ENCODE measurements around the gene ADRA2A. TPM values are rescaled to one million over a fixed set of nuclear protein-coding genes. Genes with fewer than 3 reads are reported as not detected.

Gene ADRA2A
- polyA plus RNA-seq, 1 donor (not counting 4 experiments of a cell fraction or from before 2014, with no cell fraction given), result not detected

GRCh38 chr10:111037858-111038257 lies 39.0 kb upstream of the ADRA2A start:
- TF ChIP-seq, protein P1, sequence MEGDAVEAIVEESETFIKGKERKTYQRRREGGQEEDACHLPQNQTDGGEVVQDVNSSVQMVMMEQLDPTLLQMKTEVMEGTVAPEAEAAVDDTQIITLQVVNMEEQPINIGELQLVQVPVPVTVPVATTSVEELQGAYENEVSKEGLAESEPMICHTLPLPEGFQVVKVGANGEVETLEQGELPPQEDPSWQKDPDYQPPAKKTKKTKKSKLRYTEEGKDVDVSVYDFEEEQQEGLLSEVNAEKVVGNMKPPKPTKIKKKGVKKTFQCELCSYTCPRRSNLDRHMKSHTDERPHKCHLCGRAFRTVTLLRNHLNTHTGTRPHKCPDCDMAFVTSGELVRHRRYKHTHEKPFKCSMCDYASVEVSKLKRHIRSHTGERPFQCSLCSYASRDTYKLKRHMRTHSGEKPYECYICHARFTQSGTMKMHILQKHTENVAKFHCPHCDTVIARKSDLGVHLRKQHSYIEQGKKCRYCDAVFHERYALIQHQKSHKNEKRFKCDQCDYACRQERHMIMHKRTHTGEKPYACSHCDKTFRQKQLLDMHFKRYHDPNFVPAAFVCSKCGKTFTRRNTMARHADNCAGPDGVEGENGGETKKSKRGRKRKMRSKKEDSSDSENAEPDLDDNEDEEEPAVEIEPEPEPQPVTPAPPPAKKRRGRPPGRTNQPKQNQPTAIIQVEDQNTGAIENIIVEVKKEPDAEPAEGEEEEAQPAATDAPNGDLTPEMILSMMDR (optimal IDR thresholded peaks at IDR 0.05 in 1 of 3, IDR thresholded peaks at IDR 0.05 in 1 of 3, conservative IDR thresholded peaks at IDR 0.05 in 1 of 3; ENCODE audit: extremely low read depth in 1 of 3, insufficient read depth in 2 of 3, low read length in 3 of 3), result peak; percentile 3 to 23 (median 10)
- no peak for TF ChIP-seq EZH2 (IDR thresholded peaks at IDR 0.05; ENCODE audit: low read length)
- Histone ChIP-seq H3K4me1 (ENCODE audit: control insufficient read depth, extremely low read depth, insufficient read depth, low read length) (peaks cover 7% of the 10 kb centered on the region), H4K20me1 (ENCODE audit: control insufficient read depth, extremely low read depth, insufficient read depth, low read length) (no peaks in the 10 kb centered on the region), H3K9me3 (ENCODE audit: control insufficient read depth, low read depth, low read length) (no peaks in the 10 kb centered on the region), H2AFZ (ENCODE audit: control insufficient read depth, low read length) (no peak overlapping the region), H3K27ac (ENCODE audit: control insufficient read depth, insufficient read depth, low read length) (no peak overlapping the region), H3K9me1 (ENCODE audit: control insufficient read depth, extremely low read depth, insufficient read depth, low read length) (no peaks in the 10 kb centered on the region), H3K4me2 (ENCODE audit: control insufficient read depth, extremely low read depth, insufficient read depth, low read depth, low read length) (no peak overlapping the region), H3K27me3 (ENCODE audit: control insufficient read depth, extremely low read depth, insufficient read depth, low read length) (no peaks in the 10 kb centered on the region), H3K4me3 (ENCODE audit: control insufficient read depth in 2 of 3, extremely low read depth in 1 of 3, insufficient read depth in 2 of 3, low read depth in 1 of 3, low read length in 3 of 3) (no peak overlapping the region), H3K9ac (ENCODE audit: control insufficient read depth, extremely low read depth, insufficient read depth, low read length) (no peak overlapping the region), H3K79me2 (ENCODE audit: control insufficient read depth, insufficient read depth, low read length) (no peaks in the 10 kb centered on the region), H3K36me3 (ENCODE audit: control insufficient read depth in 2 of 2, extremely low read depth in 1 of 2, insufficient read depth in 2 of 2, low read length in 2 of 2) (no peaks in the 10 kb centered on the region)
- FAIRE-seq, result no peak
- no peak for DNase-seq (ENCODE audit: low read depth, low spot score)
- dilution Hi-C loops (cut with MboI; ENCODE audit: extremely low pct_ligation_motif_present, low sequenced_read_pairs), result no loop called here

GRCh38 chr10:111039522-111039921 lies 37.3 kb upstream of the ADRA2A start:
- Histone ChIP-seq H3K36me3 (ENCODE audit: control insufficient read depth in 2 of 2, extremely low read depth in 1 of 2, insufficient read depth in 2 of 2, low read length in 2 of 2) (no peaks in the 10 kb centered on the region), H3K4me1 (ENCODE audit: control insufficient read depth, extremely low read depth, insufficient read depth, low read length) (peaks cover 3% of the 10 kb centered on the region), H3K4me3 (ENCODE audit: control insufficient read depth in 2 of 3, extremely low read depth in 1 of 3, insufficient read depth in 2 of 3, low read depth in 1 of 3, low read length in 3 of 3) (no peak overlapping the region), H3K27ac (ENCODE audit: control insufficient read depth, insufficient read depth, low read length) (no peak overlapping the region), H3K27me3 (ENCODE audit: control insufficient read depth, extremely low read depth, insufficient read depth, low read length) (no peaks in the 10 kb centered on the region), H3K79me2 (ENCODE audit: control insufficient read depth, insufficient read depth, low read length) (no peaks in the 10 kb centered on the region), H3K9me1 (ENCODE audit: control insufficient read depth, extremely low read depth, insufficient read depth, low read length) (no peaks in the 10 kb centered on the region), H2AFZ (ENCODE audit: control insufficient read depth, low read length) (no peak overlapping the region), H3K4me2 (ENCODE audit: control insufficient read depth, extremely low read depth, insufficient read depth, low read depth, low read length) (no peak overlapping the region), H4K20me1 (ENCODE audit: control insufficient read depth, extremely low read depth, insufficient read depth, low read length) (no peaks in the 10 kb centered on the region), H3K9me3 (ENCODE audit: control insufficient read depth, low read depth, low read length) (no peaks in the 10 kb centered on the region), H3K9ac (ENCODE audit: control insufficient read depth, extremely low read depth, insufficient read depth, low read length) (no peak overlapping the region)
- no peak for TF ChIP-seq EZH2 (IDR thresholded peaks at IDR 0.05; ENCODE audit: low read length)
- dilution Hi-C loops (cut with MboI; ENCODE audit: extremely low pct_ligation_motif_present, low sequenced_read_pairs), result no loop called here
- DNase-seq (ENCODE audit: low read depth, low spot score) (no peak), FAIRE-seq (no peak)

DNA sequence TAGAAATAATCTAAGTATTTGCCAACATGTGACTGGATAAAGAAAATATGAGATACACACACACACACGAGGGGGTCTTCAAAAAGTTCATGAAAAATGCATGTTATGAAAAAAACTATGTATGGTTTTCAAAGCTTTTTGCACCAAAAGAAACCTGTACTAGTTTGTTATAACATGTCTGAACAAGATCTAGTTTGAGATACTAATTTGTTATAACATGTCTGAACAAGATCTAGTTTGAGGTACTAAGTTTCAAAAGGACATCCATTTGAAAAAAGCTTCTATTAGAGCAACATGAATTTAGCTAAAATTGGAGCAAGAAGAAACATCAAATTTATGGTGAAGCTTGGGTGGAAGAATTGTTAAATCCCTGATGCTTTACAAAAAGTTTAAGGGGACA lies 19.8 kb upstream of the ADRA2A start:
- H3K9me1 ChIP-seq (ENCODE audit: control insufficient read depth, extremely low read depth, insufficient read depth, low read length), result no peaks in the 10 kb centered on the region
- H3K36me3 ChIP-seq (ENCODE audit: control insufficient read depth in 2 of 2, extremely low read depth in 1 of 2, insufficient read depth in 2 of 2, low read length in 2 of 2), result no peaks in the 10 kb centered on the region
- FAIRE-seq (no peak), DNase-seq (ENCODE audit: low read depth, low spot score) (no peak)
- H3K4me1 ChIP-seq (ENCODE audit: control insufficient read depth, extremely low read depth, insufficient read depth, low read length), result no peaks in the 10 kb centered on the region
- H3K79me2 ChIP-seq (ENCODE audit: control insufficient read depth, insufficient read depth, low read length), result no peaks in the 10 kb centered on the region
- H2AFZ ChIP-seq (ENCODE audit: control insufficient read depth, low read length), result no peak overlapping the region
- no peak overlapping the region for H3K4me3 ChIP-seq (ENCODE audit: control insufficient read depth in 2 of 3, extremely low read depth in 1 of 3, insufficient read depth in 2 of 3, low read depth in 1 of 3, low read length in 3 of 3)
- H4K20me1 ChIP-seq (ENCODE audit: control insufficient read depth, extremely low read depth, insufficient read depth, low read length), result no peaks in the 10 kb centered on the region
- H3K9ac ChIP-seq (ENCODE audit: control insufficient read depth, extremely low read depth, insufficient read depth, low read length), result no peak overlapping the region
- no peak overlapping the region for H3K27ac ChIP-seq (ENCODE audit: control insufficient read depth, insufficient read depth, low read length)
- no peaks in the 10 kb centered on the region for H3K9me3 ChIP-seq (ENCODE audit: control insufficient read depth, low read depth, low read length)
- dilution Hi-C loops (cut with MboI; ENCODE audit: extremely low pct_ligation_motif_present, low sequenced_read_pairs), result no loop called here
- TF ChIP-seq, protein P1 (optimal IDR thresholded peaks at IDR 0.05 in 1 of 3, IDR thresholded peaks at IDR 0.05 in 1 of 3, conservative IDR thresholded peaks at IDR 0.05 in 1 of 3; ENCODE audit: extremely low read depth in 1 of 3, insufficient read depth in 2 of 3, low read length in 3 of 3), result no peak
- TF ChIP-seq EZH2 (IDR thresholded peaks at IDR 0.05; ENCODE audit: low read length), result no peak
- H3K4me2 ChIP-seq (ENCODE audit: control insufficient read depth, extremely low read depth, insufficient read depth, low read depth, low read length), result no peak overlapping the region
- H3K27me3 ChIP-seq (ENCODE audit: control insufficient read depth, extremely low read depth, insufficient read depth, low read length), result no peaks in the 10 kb centered on the region
